Ramos (cell line): ENCODE results near the gene CPLANE2.
"Not testable (repeated sequence)": the region's sequence is repeated elsewhere in the genome, so short reads cannot be mapped to it uniquely, and the experiment has no call there.

ENCODE experiments used
- in situ Hi-C: fragments of 300-500 bp; cut with MboI; formaldehyde crosslinking; loops from one replicate; pipeline ENCODE4 v1.14.3; 2022; ENCODE audit warnings: low sequenced_read_pairs; ENCODE audit not compliant: unreplicated experiment

CPLANE2 gene

GRCh38 chr1:16210581-16210980, 26.4 kb downstream of the CPLANE2 start:
- in situ Hi-C loops, result no loop called here

- in situ Hi-C loops, result no loop called here
Observed at GRCh38 chr1:16209847-16210407, 27.1 kb downstream of the CPLANE2 start.

- in situ Hi-C loops, result no loop called here
Observed at GRCh38 chr1:16209132-16209846, 27.7 kb downstream of the CPLANE2 start.

- in situ Hi-C loops, result no loop called here
Observed at GRCh38 chr1:16208270-16208987, 28.6 kb downstream of the CPLANE2 start.

- in situ Hi-C loops, result no loop called here
Observed at GRCh38 chr1:16207318-16208269, 29.4 kb downstream of the CPLANE2 start.

GRCh38 chr1:16206547-16207317, 30.3 kb downstream of the CPLANE2 start:
- in situ Hi-C loops, result no loop called here

GRCh38 chr1:16205891-16206546, 31.0 kb downstream of the CPLANE2 start:
- in situ Hi-C loops, result no loop called here

GRCh38 chr1:16205334-16205671, 31.7 kb downstream of the CPLANE2 start:
- in situ Hi-C loops, result no loop called here

- in situ Hi-C loops, result no loop called here
Observed at GRCh38 chr1:16204634-16205333, 32.2 kb downstream of the CPLANE2 start.

GRCh38 chr1:16204216-16204615, 32.8 kb downstream of the CPLANE2 start:
- in situ Hi-C loops, result no loop called here

- in situ Hi-C loops, result no loop called here
Observed at GRCh38 chr1:16203550-16203949, 33.4 kb downstream of the CPLANE2 start.

- in situ Hi-C loops, result no loop called here
Observed at GRCh38 chr1:16202281-16203210, 34.4 kb downstream of the CPLANE2 start.

- in situ Hi-C loops, result no loop called here
Observed at GRCh38 chr1:16199700-16200099, 37.3 kb downstream of the CPLANE2 start.

GRCh38 chr1:16199157-16199501, 37.9 kb downstream of the CPLANE2 start:
- in situ Hi-C loops, result no loop called here

GRCh38 chr1:16198444-16199156, 38.4 kb downstream of the CPLANE2 start:
- in situ Hi-C loops, result no loop called here

- in situ Hi-C loops, result no loop called here
Observed at GRCh38 chr1:16196874-16197273, 40.1 kb downstream of the CPLANE2 start.

- in situ Hi-C loops, result not testable (repeated sequence)
Observed at GRCh38 chr1:16196139-16196538, 40.8 kb downstream of the CPLANE2 start.
